Panc1 (cell line): Measurements from ENCODE around the gene SH3D19. TPM values are rescaled to one million over a fixed set of nuclear protein-coding genes. Genes with fewer than 3 reads are reported as not detected.

Experiments used
- ATAC-seq: fragments of 200-7000 bp; cut with Tn5 transposase; 2 replicates; pipeline ENCODE4 v1.9.1; 2020; ENCODE audit warnings: mild to moderate bottlenecking, moderate library complexity
- BruUV-seq: library from RNA; stranded (reverse); fragments of 400-500 nt; replicated peaks from 2 replicates; lab custom pipeline; 2021; lab: Mats Ljungman, UMichigan
- CTCF ChIA-PET: fragments of 300-600 bp; sonication (Branson Sonifier 250); formaldehyde crosslinking; loops from one replicate; lab custom pipeline; 2022; ENCODE audit warnings: antibody characterized with exemption; lab: Charles Lee
- POLR2A ChIA-PET: fragments of 300-600 bp; sonication (Branson Sonifier 250); formaldehyde crosslinking; loops from one replicate; lab custom pipeline; 2022; ENCODE audit warnings: antibody characterized with exemption; lab: Charles Lee
- DNase-seq: peaks from one replicate; pipeline ENCODE4 v3.0.0-alpha.2; 2010; ENCODE audit warnings: low read depth, low spot score
- H3K27ac ChIP-seq: 2 replicates; pipeline ENCODE4 v1.5.1; 2011; ENCODE audit warnings: mild to moderate bottlenecking, low read length, inconsistent platforms
- H3K27me3 ChIP-seq: fragments of 200-500 bp; sonication (Bioruptor generic); 2 replicates; pipeline ENCODE4 v1.6.0; 2014; ENCODE audit warnings: low read length, inconsistent platforms; ENCODE audit not compliant: control insufficient read depth, insufficient read depth
- H3K36me3 ChIP-seq: fragments of 200-500 bp; sonication (Bioruptor generic); 2 replicates; pipeline ENCODE4 v1.5.1; 2014; ENCODE audit warnings: inconsistent platforms, mild to moderate bottlenecking, low read length, moderate library complexity; ENCODE audit not compliant: control insufficient read depth, insufficient read depth
- H3K4me1 ChIP-seq: 2 replicates; pipeline ENCODE4 v1.5.1; 2011; ENCODE audit warnings: inconsistent platforms, mild to moderate bottlenecking, low read length, moderate library complexity; ENCODE audit not compliant: control insufficient read depth, insufficient read depth
- H3K4me3 ChIP-seq, 2 experiments: 2 replicates each; pipeline ENCODE4 v1.5.1; 2011 to 2012; ENCODE audit warnings: low read depth in 2 of 2, low read length in 2 of 2, mild to moderate bottlenecking in 2 of 2, inconsistent platforms in 1 of 2, moderate library complexity in 1 of 2
- H3K9me3 ChIP-seq: fragments of 200-500 bp; sonication (Bioruptor generic); 2 replicates; pipeline ENCODE4 v1.5.1; 2014; ENCODE audit warnings: low read depth, mild to moderate bottlenecking, inconsistent platforms, low read length, moderate library complexity; ENCODE audit not compliant: control insufficient read depth, insufficient read depth
- POLR2AphosphoS5 ChIP-seq: IDR thresholded peaks from 2 replicates; pipeline ENCODE4 v1.6.1; 2012; ENCODE audit warnings: mild to moderate bottlenecking, low read depth, low read length, moderate library complexity
- REST ChIP-seq, 2 experiments: IDR thresholded peaks; 2 replicates each; pipeline ENCODE4 v1.6.1; 2011 to 2012; ENCODE audit warnings: low read depth in 2 of 2, control low read depth in 1 of 2, low read length in 1 of 2, mild to moderate bottlenecking in 1 of 2, moderate library complexity in 1 of 2; ENCODE audit not compliant: insufficient read depth in 1 of 2
- SIN3A ChIP-seq: IDR thresholded peaks from 2 replicates; pipeline ENCODE4 v1.6.1; 2012; ENCODE audit warnings: low read depth, mild to moderate bottlenecking, low read length, moderate library complexity, borderline replicate concordance; ENCODE audit not compliant: insufficient read depth
- TCF7L2 ChIP-seq: IDR thresholded peaks from 2 replicates; pipeline ENCODE4 v1.6.1; 2011; ENCODE audit warnings: mild to moderate bottlenecking, low read depth, low read length, inconsistent platforms
- in situ Hi-C: cut with HindIII; loops from 2 replicates; pipeline ENCODE4 v1.10.0; 2016; ENCODE audit warnings: low sequenced_read_pairs, low pct_unique_long_range_greater_than_20kb
- intact Hi-C: fragments of 100-400 bp; cut with micrococcal nuclease; formaldehyde crosslinking; loops from one replicate; pipeline ENCODE4 v1.10.0; 2022; ENCODE audit not compliant: unreplicated experiment
- total RNA-seq: library from RNA; stranded (reverse); gene quantifications from one replicate; pipeline ENCODE4 v1.2.1, GENCODE V29; 2021; ENCODE audit not compliant: unreplicated experiment
- TF ChIP-seq, protein P1 (sequence below): fragments of 450-650 bp; IDR thresholded peaks from 2 replicates; pipeline ENCODE4 v1.5.1; 2017; ENCODE audit warnings: mild to moderate bottlenecking

Gene SH3D19
- total RNA-seq, 1 experiment from 2014 or later = 19.8 TPM

GRCh38 chr4:151182455-151182996 lies 142.9 kb downstream of the SH3D19 start:
- ChIA-PET CTCF (no interaction called here), POLR2A (no interaction called here)
- ATAC-seq (no peak), DNase-seq (no peak)
- Histone ChIP-seq H3K4me3 (no peak overlapping the region), H3K27me3 (no peaks in the 10 kb centered on the region), H3K9me3 (no peaks in the 10 kb centered on the region), H3K36me3 (no peaks in the 10 kb centered on the region), H3K27ac (no peak overlapping the region), H3K4me1 (no peaks in the 10 kb centered on the region)
- intact Hi-C loops = no loop called here
- no TSS peak for BruUV-seq
- in situ Hi-C loops = no loop called here
- TF ChIP-seq TCF7L2 (no peak), POLR2AphosphoS5 (no peak), SIN3A (no peak), REST (IDR thresholded peaks at IDR 0.05; ENCODE audit: insufficient read depth in 1 of 2, low read depth in 2 of 2, low read length in 1 of 2) (no peak)
- TF ChIP-seq, protein P1, sequence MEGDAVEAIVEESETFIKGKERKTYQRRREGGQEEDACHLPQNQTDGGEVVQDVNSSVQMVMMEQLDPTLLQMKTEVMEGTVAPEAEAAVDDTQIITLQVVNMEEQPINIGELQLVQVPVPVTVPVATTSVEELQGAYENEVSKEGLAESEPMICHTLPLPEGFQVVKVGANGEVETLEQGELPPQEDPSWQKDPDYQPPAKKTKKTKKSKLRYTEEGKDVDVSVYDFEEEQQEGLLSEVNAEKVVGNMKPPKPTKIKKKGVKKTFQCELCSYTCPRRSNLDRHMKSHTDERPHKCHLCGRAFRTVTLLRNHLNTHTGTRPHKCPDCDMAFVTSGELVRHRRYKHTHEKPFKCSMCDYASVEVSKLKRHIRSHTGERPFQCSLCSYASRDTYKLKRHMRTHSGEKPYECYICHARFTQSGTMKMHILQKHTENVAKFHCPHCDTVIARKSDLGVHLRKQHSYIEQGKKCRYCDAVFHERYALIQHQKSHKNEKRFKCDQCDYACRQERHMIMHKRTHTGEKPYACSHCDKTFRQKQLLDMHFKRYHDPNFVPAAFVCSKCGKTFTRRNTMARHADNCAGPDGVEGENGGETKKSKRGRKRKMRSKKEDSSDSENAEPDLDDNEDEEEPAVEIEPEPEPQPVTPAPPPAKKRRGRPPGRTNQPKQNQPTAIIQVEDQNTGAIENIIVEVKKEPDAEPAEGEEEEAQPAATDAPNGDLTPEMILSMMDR = no peak

DNA sequence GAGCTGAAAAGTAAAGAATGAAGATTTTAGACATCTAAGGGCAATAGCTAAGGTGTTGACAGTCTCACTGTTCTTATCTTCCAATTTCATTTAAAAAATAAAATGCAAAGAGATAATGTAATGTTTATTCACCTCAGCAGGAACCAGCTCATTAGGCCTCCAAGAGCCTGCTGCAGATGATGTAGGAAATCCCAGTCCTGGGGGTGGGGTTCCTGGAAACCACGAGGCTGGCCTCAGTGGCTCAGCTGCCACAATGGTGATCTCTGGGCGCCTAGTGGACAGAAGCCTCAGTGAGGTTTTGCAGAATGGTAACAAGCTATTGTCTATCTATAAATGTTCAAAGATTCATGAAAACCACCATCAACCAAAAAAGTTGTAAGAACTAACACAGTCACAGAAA lies 148.7 kb downstream of the SH3D19 start:
- CTCF ChIA-PET = interaction anchor here (0.6 kb wide), 1 partner anchor 8 kb away, joined by 3 read pairs; no protein-coding TSS in a partner anchor

More for the DNA sequence above, 148.7 kb downstream of the SH3D19 start:
- intact Hi-C loops = no loop called here
- no TSS peak for BruUV-seq
- TF ChIP-seq TCF7L2 = no peak
- no peak for TF ChIP-seq SIN3A
- TF ChIP-seq, protein P1 = no peak
- TF ChIP-seq POLR2AphosphoS5 = no peak
- TF ChIP-seq REST (IDR thresholded peaks at IDR 0.05; ENCODE audit: insufficient read depth in 1 of 2, low read depth in 2 of 2, low read length in 1 of 2) = no peak
- Histone ChIP-seq H3K27ac (no peak overlapping the region), H3K4me1 (no peaks in the 10 kb centered on the region), H3K36me3 (no peaks in the 10 kb centered on the region; the same call in 1 of the 2 replicates), H3K27me3 (no peaks in the 10 kb centered on the region), H3K9me3 (no peaks in the 10 kb centered on the region), H3K4me3 (no peak overlapping the region)
- DNase-seq = no peak
- in situ Hi-C loops = no loop called here
- ATAC-seq = no peak
- POLR2A ChIA-PET = interaction anchor here (0.6 kb wide), 1 partner anchor 59 kb away, joined by 3 read pairs; no protein-coding TSS in a partner anchor
